Glomerular visceral epithelial cell (primary cell): ENCODE data around the gene SESN1.

Source experiments
- DNase-seq: peaks from one replicate; pipeline ENCODE4 v3.0.0-alpha.2; 2016; ENCODE audit errors: extremely low spot score

Gene SESN1

DNA sequence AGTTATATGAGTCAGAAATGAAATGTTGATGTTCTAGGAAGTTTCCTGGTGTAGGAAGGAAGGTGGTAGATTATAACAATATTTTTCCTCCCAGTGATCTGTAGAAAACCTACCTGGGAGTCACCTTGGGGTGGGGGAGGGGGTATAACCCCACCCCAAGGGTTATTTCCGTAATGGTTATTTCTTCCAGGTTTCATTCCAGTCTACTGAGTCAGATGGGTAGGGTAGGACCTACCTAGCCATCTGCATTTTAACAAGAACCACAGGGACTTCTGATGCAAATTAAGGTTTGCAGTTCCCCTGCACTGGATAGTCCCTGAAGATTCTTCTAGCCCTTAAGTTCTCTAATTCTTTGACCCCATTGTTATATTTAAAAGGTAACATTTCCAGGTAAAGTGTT, 157.5 kb downstream of the SESN1 start:
- no peak for DNase-seq
